ENCODE data around the gene SCP2. TPM values are rescaled to one million over a fixed set of nuclear protein-coding genes. Genes with fewer than 3 reads are reported as not detected.

SCP2 gene
- total and polyA plus RNA-seq, 7 donors: 124 to 792 (median 176) TPM

DNA sequence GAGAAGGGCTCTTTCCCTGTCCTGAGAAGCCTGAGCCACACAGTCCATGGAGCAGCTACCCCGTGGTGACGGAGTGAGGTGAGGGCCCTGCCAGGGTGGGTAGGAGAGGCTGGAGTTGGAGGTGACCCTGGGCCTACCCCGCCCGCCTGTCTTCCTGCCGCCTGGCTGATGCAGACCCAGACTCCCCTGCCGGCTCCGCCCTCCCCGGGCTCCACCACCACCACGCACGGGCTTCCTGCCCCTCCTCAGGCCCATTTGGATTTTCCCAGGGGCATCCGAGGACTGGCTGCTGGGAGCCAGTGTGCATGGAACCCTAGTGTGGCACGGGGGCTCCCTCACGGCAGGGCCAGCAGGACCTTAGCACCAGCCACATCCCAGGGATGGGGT lies 167.4 kb downstream of the SCP2 start:
- H3K36me3 ChIP-seq: no peaks in the 10 kb centered on the region
- peaks cover 0 to 15% (median 0%) of the 10 kb centered on the region in 4 donors for H3K4me1 ChIP-seq
- no peaks in the 10 kb centered on the region for H3K9me3 ChIP-seq
- DNase-seq: no peak
- TF ChIP-seq, protein P1, sequence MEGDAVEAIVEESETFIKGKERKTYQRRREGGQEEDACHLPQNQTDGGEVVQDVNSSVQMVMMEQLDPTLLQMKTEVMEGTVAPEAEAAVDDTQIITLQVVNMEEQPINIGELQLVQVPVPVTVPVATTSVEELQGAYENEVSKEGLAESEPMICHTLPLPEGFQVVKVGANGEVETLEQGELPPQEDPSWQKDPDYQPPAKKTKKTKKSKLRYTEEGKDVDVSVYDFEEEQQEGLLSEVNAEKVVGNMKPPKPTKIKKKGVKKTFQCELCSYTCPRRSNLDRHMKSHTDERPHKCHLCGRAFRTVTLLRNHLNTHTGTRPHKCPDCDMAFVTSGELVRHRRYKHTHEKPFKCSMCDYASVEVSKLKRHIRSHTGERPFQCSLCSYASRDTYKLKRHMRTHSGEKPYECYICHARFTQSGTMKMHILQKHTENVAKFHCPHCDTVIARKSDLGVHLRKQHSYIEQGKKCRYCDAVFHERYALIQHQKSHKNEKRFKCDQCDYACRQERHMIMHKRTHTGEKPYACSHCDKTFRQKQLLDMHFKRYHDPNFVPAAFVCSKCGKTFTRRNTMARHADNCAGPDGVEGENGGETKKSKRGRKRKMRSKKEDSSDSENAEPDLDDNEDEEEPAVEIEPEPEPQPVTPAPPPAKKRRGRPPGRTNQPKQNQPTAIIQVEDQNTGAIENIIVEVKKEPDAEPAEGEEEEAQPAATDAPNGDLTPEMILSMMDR (IDR thresholded peaks at IDR 0.05): no peak
- no peak for TF ChIP-seq POLR2A (IDR thresholded peaks at IDR 0.05)
- no peak for TF ChIP-seq EP300 (IDR thresholded peaks at IDR 0.05)
- TF ChIP-seq POLR2AphosphoS5 (IDR thresholded peaks at IDR 0.05): no peak
- no peaks in the 10 kb centered on the region for H3K27me3 ChIP-seq
- H3K27ac ChIP-seq: no peak overlapping the region
- intact Hi-C loops (cut with DNase I): no loop called here
- 56 to 75% methylated on average over 13 of the region's 13 CpGs for WGBS, 2 donors
- no peak overlapping the region for H3K4me3 ChIP-seq

Small RNAs within 50 kb of the gene (small RNA-seq; reads per million reads assigned to genes)
- gene AC099677.1 (0 reads per million in 3 donors), gene AC099677.2 (0 reads per million in 3 donors), gene HIGD1AP11 (0 reads per million in 3 donors), gene MIR1273F (0 reads per million in 3 donors), gene MIR1273G (0 reads per million in 3 donors), gene MIR5095 (0 reads per million in 3 donors)

Other genes with a start within 250 kb of the SCP2 start
- 1 to 10 TPM; 6.9 to 8.2 (median 7.9) TPM for gene COA7, start 228.9 kb upstream of the SCP2 start, total RNA-seq
- 10 to 100 TPM in 2 of 3 donors, 1 to 10 TPM in 1; 8.4 to 16.4 (median 12.3) TPM for gene COA7, start 228.9 kb upstream of the SCP2 start, polyA plus RNA-seq
- gene ZYG11B, start 200.8 kb upstream of the SCP2 start, total RNA-seq: 10 to 100 TPM; 55.0 to 78.1 (median 70.0) TPM
- 1 to 10 TPM; 4.2 to 9.1 (median 7.4) TPM for gene ZYG11B, start 200.8 kb upstream of the SCP2 start, polyA plus RNA-seq
- gene ZYG11A, start 84.5 kb upstream of the SCP2 start, total RNA-seq: not detected
- under 1 TPM in 1 of 3 donors, not detected in 2; 0.07 TPM for gene ZYG11A, start 84.5 kb upstream of the SCP2 start, polyA plus RNA-seq
- gene ECHDC2, start 5.5 kb upstream of the SCP2 start, total RNA-seq: 100 to 1,000 TPM in 2 of 4 donors, 10 to 100 TPM in 2; 62.1 to 151 (median 98.7) TPM
- 10 to 100 TPM; 69.1 to 94.4 (median 71.5) TPM for gene ECHDC2, start 5.5 kb upstream of the SCP2 start, polyA plus RNA-seq
- 100 to 1,000 TPM in 1 of 4 donors, 10 to 100 TPM in 3; 67.6 to 200 (median 88.6) TPM for gene PODN, start 134.9 kb downstream of the SCP2 start, total RNA-seq
- 10 to 100 TPM in 2 of 3 donors, 1 to 10 TPM in 1; 1.6 to 16.2 (median 13.8) TPM for gene PODN, start 134.9 kb downstream of the SCP2 start, polyA plus RNA-seq
- gene SLC1A7, start 215.4 kb downstream of the SCP2 start, total RNA-seq: under 1 TPM in 3 of 4 donors, not detected in 1; 0.16 to 0.83 (median 0.54) TPM
- 1 to 10 TPM in 2 of 3 donors, under 1 TPM in 1; 0.86 to 1.6 (median 1.2) TPM for gene SLC1A7, start 215.4 kb downstream of the SCP2 start, polyA plus RNA-seq